ENCODE measurements around the gene GPATCH3. TPM values are rescaled to one million over a fixed set of nuclear protein-coding genes. Genes with fewer than 3 reads are reported as not detected.
A peak's percentile ranks its signal among the peaks of the same experiment; 100 is the strongest.
"Not testable (repeated sequence)": the region's sequence is repeated elsewhere in the genome, so short reads cannot be mapped to it uniquely, and the experiment has no call there.

GPATCH3 gene
- polyA plus RNA-seq, 1 donor: 13.9 TPM

DNA sequence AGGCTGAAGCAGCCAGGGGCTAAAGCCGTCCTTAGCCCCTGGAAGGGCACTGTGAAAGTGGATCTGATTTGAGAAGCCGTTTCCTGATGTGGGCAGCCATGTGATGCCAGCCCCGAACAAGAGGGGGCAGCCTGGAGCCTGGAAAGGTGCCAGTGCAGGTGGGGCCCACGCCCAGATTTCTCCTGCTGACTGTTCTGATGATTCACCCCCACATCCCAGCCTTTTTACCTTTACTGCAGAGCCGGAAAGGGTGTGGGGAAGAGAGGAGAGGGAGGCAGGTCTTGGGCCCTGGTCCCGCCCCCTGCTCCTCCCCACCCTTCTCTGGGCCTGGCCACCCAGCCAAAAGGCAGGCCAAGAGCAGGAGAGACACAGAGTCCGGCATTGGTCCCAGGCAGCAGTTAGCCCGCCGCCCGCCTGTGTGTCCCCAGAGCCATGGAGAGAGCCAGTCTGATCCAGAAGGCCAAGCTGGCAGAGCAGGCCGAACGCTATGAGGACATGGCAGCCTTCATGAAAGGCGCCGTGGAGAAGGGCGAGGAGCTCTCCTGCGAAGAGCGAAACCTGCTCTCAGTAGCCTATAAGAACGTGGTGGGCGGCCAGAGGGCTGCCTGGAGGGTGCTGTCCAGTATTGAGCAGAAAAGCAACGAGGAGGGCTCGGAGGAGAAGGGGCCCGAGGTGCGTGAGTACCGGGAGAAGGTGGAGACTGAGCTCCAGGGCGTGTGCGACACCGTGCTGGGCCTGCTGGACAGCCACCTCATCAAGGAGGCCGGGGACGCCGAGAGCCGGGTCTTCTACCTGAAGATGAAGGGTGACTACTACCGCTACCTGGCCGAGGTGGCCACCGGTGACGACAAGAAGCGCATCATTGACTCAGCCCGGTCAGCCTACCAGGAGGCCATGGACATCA, 37.2 kb downstream of the GPATCH3 start, which contains the start of gene SFN:
SFN (plus strand) TSS at position 369 of the 904 bp plus-strand sequence; CDS start at position 433, 64 bp downstream.
- no peak for DNase-seq

DNA sequence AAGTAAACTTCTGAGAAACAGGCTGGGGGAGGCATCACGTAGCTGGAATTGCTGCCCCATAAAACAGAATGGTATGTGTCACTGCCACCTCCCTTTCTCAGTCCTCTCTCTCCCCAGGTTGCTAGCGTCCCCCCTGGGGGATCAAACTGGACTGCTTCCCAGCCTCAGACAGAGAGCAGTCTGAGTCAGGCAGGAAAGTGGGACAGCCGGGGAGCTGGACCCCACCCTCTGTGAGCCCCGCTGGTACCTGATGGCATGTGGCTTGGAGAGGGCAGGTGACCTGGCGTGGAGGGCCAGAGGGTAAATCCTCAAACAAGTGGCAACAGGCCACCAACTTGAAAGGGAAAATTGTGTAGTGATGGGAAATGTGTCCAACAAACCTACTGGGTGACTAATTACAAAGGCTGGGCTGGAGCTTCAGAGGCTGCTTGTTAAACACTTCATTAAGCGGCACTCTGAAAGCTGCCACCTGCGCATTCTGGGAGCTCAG, 38.3 kb downstream of the GPATCH3 start:
- DNase-seq: no peak

DNA sequence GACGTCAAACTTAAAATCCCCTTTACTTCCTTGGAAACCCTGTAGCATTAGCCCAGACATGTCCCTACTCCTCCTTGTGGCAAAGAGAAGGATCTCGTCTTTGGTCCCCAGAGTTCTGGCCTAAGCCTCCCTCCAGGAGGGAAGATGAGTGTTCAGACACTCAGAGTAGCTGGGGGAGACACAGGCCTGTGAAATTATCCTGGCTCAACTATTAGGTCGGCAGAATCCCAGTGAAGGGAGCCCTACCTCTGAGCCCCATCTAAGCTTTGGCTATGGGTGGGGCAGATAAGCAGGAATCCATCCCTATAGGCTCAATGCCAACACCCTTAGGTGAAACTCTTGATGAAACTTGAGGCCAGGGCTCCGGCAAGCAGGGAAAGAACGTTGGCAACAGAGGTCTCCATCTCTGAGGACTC, 39.0 kb downstream of the GPATCH3 start:
- DNase-seq: no peak

DNA sequence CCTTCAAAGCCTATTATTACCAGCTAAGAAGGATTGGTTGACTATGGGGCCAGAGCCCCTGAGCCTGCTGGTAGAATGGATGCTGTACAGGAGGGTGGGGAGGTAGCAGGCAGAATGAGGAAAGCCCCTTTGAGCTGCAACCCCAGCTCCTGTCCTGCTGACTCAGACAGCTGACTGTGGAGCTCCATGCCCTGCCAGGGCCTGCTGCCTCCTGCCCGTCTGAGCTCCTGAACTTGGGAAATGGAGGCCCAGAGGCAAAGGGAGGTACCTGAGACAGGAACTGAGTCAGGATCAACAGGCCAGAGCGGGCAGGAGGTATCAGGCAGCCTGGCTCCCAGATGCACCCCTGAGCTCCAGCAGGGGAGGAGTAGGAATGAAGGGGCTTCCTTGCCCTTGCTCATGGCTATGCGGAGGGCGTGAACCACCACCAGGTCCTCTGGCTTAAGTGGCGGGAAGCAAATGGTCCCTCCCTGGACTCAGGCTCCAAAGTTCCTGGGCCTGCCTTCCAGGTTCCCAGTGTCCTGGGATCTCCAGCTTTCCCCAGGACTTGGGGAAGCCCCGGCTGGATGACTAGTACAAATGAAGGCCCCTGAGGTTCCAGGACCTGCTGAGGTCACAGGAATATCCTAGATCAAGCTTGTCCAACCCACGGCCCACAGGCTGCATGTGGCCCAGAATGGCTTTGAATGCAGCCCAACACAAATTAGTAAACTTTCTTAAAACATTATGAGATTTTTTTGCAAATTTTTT, 41.2 kb downstream of the GPATCH3 start:
- DNase-seq: no peak

- DNase-seq: no peak
These were observed 42.1 kb downstream of the GPATCH3 start for GRCh38 chr1:26858160-26858559.

GRCh38 chr1:26857473-26858060, 42.7 kb downstream of the GPATCH3 start:
- DNase-seq: no peak

DNA sequence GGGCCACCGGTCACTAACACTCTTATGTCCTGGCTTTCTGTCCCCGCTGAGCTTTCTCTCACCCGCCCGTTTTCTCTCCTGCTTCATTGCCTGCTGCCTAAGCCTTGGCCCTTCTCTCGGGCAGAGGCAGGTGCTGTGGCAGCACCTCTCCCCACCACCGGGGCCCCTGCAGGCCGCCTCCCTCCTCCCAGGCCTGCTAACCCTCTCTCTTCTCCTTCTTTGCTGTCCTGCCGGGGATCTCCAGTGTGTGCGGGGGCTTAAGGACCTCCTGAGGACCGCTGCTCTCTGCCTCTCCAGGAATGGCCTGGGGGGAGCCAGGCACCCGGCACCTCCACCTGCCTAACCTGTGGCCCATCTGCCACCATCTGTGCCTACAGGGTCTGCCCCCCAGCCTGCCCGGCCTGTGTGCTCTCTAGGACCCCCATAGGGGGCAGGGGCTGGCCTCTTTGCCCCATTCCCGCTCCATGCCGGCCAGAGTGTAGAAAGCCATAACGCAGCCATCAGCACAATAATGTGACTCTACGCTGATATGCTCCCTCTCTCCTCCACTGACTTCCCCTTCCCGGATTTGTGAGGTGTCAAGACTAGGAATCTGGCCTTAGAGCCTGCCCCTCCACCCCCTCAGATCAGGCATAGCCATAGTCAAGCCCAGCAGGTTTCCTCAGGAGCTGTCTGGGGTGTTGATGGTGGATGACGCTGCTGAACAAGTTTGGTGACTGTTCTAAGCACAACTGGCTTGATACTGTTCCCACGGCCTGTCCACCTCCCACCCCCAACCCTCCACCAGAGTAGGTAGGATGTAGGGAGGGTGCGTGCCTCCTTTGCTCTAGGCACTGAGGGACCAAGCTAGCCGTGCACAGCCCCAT, 43.4 kb downstream of the GPATCH3 start:
- DNase-seq: no peak

DNA sequence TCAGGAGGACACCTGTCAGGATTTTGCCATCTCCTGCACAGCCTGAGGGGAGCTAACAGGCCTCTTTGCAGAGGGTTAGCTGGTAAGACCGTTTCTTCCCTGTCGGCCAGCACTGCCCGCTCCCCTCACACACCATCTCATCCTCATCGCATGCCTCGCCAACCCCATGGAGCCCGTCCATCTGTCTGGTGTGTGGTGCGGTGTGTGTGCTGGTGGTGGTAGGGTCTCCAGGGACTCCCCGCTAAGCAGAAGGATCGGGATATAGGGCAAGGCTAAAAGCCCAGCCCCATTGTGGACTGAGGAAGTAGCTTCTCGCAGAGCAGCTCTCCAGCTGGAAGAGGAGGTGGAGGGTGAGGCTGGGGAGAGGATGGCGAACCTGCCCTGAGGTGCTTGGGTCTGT, 44.1 kb downstream of the GPATCH3 start:
- no peak for DNase-seq

DNA sequence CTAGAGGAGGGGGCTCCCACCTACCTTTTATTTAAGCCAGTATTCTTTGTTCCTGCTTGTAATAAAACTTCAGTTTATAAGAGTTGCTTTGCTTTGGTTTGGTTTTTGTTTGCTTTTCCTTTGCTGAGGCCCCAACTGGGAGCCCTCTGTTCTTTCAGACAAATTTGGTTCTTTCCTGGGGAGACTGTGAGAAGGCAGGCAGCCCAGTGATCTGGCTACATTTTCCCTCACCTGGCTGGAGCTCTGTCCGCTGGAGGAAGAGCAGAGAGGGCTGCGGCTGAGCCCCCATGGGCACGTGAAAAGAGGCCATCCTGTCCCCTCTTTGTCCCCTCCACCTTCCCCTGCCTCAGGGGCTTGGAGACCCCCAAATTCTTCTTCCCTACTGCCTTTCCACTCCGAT, 44.6 kb downstream of the GPATCH3 start:
- no peak for DNase-seq

- DNase-seq: no peak
These were observed 45.4 kb downstream of the GPATCH3 start for GRCh38 chr1:26854906-26855305.

- no peak for DNase-seq
These were observed 46.7 kb downstream of the GPATCH3 start for GRCh38 chr1:26853600-26853999.

DNA sequence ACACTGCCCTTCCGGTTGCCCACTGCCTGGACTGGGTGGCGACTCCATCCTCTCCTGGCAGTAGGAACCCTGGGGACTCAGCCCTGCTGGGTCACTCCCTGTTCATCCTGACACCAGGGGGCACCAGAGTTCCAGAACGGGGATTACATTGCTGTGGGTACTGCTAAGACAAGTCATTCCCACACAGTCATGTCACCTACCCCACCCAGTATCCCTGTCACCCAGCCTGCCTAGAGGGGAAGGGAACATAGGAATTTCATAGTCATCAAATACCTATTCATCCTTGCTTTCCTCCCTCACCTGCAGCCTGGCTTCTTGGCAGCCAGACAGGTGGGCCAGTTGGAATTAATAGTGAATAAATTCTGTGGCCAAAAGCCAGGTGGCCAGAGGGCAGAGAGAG, 47.1 kb downstream of the GPATCH3 start:
- peak; percentile 59 for DNase-seq

DNA sequence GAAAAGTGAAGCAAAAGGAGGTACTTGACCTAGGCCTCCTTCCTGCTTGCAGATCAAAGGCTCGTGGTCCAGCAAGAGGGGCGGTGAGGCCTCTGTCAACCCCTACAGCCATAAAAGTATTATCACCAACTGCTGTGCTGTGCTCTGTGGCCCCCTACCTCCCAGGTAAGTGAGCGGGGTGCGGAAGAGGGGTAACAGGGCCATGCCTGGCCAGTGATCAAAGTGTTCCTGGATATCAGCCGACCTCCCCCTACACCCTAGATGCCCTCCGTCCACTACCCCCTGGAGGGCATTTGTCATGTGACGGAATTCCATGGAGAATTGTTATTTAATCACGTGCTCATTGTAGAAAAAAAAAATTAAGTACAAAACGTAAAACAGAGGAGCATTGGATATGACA, 47.6 kb downstream of the GPATCH3 start:
- no peak for DNase-seq

DNA sequence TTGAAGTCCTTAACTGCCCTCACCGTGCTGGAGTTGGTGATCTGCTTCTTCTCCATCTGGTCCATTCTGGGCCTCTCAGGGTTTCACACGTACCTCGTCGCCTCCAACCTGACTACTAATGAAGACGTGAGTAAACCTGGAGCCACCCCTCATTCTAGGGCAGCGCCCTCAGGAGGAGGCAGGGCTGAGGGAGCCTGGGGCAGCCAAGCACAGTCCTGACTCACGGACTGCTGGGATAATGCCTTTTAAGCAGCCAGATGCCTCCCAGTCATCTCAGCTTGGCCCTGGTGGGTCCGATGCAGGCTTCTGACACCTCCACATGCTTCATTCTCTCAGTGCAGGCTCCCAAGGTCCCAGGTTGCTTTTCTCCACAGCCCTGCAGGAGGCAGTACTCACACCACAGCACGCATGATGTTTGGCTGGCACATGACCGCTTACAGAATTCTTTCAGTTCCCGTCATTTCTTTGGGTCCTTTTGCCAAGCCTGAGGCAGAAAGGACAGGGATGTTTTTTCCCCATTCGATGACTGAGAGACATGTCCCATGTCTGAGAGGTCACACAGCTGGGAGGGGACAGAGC, 49.1 kb downstream of the GPATCH3 start:
- DNase-seq: no peak

DNA sequence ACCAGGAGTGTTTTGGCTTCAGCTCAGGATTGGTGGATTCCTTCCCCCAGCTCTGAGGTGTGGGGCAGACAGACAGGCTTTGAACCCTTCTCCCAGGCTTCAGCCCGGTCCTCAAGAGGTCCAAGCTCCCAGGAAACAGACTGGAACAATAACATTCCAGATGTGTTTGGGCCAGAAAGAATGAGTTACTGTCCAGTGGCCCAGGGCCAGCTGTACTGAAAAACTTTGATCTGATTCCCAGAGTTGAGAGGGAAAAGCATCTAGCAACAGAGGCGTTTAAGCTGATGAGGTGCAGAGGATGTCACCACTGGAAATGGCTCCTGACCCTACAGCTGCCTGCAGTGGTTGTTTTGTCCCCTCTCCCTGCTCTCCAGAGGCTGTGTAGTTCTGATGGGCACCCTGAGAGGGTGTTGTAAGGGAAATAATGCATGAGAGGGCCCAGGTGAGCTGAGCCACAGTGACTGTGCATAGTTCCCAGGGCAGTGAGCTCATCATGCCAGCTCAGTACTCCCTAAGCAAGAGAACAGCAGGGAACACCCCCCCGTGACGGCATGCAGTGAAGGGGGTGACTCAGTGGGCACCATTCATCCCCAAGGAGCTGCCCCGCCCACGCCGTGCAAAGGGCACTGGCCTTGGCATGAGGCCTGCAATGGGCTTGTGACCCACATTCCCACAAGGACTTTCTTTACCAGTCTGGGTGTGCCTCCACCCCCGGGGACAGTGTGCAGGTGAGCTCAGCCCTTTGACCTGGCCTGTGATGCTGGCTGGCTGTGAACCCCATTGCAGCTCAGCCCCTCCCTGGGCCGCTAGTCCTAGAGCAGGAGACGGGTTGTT, 51.1 kb downstream of the GPATCH3 start:
- peak; percentile 29 for DNase-seq

GRCh38 chr1:26848499-26848898, 51.8 kb downstream of the GPATCH3 start:
- DNase-seq: no peak

DNA sequence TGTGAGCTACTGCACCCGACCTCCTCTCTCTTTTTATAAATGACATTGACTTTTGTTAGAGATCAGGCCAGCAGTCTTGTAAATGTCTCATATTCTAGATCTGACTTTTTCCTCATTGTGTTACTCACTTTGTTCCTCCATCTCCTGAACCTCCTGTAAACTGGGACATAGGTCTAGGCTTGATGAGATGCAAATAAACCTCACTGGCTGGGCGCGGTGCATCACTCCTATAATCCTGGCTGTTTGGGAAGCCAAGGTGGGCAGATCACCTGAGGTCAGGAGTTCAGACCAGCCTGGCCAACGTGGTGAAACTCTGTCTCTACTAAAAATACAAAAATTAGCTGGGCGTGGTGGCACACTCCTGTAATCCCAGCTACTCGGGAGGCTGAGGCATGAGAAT, 52.4 kb downstream of the GPATCH3 start:
- DNase-seq: not testable (repeated sequence)

DNA sequence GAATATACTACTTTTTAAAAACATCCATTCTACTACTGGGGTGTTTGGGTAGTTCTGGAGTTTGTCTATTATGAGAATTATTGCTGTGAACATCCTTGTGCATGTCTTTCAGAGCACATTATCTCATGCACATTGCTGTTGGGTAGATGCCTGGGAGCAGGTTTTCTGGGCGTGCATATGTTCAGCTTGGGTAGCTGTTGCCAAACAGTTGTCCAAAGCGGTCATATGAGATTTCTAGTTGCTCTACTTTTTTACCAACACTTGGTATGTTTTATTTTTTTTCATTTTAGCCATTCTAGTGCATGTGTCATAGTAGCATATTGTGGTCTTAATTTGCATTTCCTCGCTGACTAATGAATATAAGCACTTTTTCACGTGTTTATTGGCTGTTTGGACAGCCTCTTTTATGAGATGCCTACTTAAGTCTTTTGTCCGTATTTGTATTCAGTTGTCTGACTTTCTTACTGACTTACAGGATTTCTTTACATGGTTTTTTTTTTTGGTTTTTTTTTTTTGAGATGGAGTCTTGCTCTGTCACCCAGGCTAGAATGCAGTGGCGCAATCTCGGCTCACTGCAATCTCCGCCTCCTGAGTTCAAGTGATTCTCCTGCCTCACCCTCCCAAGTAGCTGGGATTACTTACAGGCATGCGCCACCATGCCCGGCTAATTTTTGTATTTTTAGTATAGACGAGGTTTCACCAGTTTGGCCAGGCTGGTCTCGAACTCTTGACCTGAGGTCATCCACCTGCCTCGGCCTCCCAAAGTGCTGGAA, 55.7 kb downstream of the GPATCH3 start:
- DNase-seq: no peak

All from hindlimb muscle (tissue), 1 donor.